ENCODE measurements around the gene FMN1. TPM values are rescaled to one million over a fixed set of nuclear protein-coding genes. Genes with fewer than 3 reads are reported as not detected.

The FMN1 gene
- total and polyA plus RNA-seq, 10 of the 15 experiments (the other 5 are each of a cell fraction or from before 2014, with no cell fraction given), result 0.05 to 0.16 (median 0.08) TPM; not detected in 4

DNA sequence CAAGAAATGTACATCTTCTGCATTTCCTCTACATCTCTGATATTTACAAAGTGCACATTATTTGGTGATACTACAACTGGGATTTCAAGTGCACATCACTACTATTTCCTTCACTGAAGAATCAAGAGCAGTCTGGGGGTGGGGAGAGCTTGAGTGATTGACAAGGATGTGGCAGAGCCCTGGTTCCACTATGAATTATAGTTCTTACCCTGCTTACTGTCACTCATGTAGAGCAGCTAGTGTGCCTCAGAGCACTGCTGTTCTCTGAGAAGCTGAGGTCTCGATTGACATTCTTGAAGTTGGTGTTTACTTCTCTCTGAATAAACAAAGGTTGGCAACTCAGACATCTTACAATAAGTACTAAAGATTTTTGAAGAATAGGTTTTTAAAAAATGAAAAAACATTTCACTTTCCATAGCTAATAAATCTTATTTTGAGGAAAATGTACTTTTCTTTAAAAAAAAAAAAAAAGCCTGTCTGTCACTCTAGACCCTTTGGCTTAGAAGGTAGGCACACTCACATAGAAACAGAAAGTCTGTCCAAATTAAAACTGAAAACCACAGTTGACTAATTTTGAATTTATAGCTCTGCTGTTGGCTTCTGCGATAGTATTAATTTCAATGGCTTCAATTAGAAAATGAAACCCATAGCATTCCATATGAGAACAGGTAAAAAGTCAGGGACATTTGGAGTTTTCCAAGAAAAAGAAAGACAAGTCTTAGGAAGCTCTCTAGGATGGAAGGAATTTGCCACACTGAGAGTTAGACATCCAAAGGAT lies 471.2 kb downstream of the FMN1 start (continued):
- TF ChIP-seq, protein P1, sequence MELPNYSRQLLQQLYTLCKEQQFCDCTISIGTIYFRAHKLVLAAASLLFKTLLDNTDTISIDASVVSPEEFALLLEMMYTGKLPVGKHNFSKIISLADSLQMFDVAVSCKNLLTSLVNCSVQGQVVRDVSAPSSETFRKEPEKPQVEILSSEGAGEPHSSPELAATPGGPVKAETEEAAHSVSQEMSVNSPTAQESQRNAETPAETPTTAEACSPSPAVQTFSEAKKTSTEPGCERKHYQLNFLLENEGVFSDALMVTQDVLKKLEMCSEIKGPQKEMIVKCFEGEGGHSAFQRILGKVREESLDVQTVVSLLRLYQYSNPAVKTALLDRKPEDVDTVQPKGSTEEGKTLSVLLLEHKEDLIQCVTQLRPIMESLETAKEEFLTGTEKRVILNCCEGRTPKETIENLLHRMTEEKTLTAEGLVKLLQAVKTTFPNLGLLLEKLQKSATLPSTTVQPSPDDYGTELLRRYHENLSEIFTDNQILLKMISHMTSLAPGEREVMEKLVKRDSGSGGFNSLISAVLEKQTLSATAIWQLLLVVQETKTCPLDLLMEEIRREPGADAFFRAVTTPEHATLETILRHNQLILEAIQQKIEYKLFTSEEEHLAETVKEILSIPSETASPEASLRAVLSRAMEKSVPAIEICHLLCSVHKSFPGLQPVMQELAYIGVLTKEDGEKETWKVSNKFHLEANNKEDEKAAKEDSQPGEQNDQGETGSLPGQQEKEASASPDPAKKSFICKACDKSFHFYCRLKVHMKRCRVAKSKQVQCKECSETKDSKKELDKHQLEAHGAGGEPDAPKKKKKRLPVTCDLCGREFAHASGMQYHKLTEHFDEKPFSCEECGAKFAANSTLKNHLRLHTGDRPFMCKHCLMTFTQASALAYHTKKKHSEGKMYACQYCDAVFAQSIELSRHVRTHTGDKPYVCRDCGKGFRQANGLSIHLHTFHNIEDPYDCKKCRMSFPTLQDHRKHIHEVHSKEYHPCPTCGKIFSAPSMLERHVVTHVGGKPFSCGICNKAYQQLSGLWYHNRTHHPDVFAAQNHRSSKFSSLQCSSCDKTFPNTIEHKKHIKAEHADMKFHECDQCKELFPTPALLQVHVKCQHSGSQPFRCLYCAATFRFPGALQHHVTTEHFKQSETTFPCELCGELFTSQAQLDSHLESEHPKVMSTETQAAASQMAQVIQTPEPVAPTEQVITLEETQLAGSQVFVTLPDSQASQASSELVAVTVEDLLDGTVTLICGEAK (IDR thresholded peaks at IDR 0.05; ENCODE audit: borderline replicate concordance), result no peak
- TF ChIP-seq SMAD5 (IDR thresholded peaks at IDR 0.05; ENCODE audit: low read depth) (no peak), ZSCAN29 (IDR thresholded peaks at IDR 0.05) (no peak), SUPT20H (IDR thresholded peaks at IDR 0.05; ENCODE audit: borderline replicate concordance, control insufficient read depth, low read depth, low read length) (no peak), EGR1 (IDR thresholded peaks at IDR 0.05; ENCODE audit: borderline replicate concordance in 1 of 2, low read depth in 2 of 2, low read length in 2 of 2) (no peak), ZNF622 (IDR thresholded peaks at IDR 0.05) (no peak), SMAD1 (IDR thresholded peaks at IDR 0.05; ENCODE audit: low read depth, partially characterized antibody) (no peak), IKZF1 (conservative IDR thresholded peaks at IDR 0.05) (0 out of 2 replicates have a peak, but pooled peaks have one; percentile 35), TCF3 (IDR thresholded peaks at IDR 0.05; ENCODE audit: borderline replicate concordance, insufficient read depth, low read depth, low read length) (no peak), NBN (IDR thresholded peaks at IDR 0.05) (no peak), RAD51 (IDR thresholded peaks at IDR 0.05) (no peak), NRF1 (conservative IDR thresholded peaks at IDR 0.05; ENCODE audit: low read depth, low read length) (no peak)
- TF ChIP-seq, protein P2, sequence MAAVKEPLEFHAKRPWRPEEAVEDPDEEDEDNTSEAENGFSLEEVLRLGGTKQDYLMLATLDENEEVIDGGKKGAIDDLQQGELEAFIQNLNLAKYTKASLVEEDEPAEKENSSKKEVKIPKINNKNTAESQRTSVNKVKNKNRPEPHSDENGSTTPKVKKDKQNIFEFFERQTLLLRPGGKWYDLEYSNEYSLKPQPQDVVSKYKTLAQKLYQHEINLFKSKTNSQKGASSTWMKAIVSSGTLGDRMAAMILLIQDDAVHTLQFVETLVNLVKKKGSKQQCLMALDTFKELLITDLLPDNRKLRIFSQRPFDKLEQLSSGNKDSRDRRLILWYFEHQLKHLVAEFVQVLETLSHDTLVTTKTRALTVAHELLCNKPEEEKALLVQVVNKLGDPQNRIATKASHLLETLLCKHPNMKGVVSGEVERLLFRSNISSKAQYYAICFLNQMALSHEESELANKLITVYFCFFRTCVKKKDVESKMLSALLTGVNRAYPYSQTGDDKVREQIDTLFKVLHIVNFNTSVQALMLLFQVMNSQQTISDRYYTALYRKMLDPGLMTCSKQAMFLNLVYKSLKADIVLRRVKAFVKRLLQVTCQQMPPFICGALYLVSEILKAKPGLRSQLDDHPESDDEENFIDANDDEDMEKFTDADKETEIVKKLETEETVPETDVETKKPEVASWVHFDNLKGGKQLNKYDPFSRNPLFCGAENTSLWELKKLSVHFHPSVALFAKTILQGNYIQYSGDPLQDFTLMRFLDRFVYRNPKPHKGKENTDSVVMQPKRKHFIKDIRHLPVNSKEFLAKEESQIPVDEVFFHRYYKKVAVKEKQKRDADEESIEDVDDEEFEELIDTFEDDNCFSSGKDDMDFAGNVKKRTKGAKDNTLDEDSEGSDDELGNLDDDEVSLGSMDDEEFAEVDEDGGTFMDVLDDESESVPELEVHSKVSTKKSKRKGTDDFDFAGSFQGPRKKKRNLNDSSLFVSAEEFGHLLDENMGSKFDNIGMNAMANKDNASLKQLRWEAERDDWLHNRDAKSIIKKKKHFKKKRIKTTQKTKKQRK (IDR thresholded peaks at IDR 0.05; ENCODE audit: low read depth, low read length), result no peak
- TF ChIP-seq, protein P3, sequence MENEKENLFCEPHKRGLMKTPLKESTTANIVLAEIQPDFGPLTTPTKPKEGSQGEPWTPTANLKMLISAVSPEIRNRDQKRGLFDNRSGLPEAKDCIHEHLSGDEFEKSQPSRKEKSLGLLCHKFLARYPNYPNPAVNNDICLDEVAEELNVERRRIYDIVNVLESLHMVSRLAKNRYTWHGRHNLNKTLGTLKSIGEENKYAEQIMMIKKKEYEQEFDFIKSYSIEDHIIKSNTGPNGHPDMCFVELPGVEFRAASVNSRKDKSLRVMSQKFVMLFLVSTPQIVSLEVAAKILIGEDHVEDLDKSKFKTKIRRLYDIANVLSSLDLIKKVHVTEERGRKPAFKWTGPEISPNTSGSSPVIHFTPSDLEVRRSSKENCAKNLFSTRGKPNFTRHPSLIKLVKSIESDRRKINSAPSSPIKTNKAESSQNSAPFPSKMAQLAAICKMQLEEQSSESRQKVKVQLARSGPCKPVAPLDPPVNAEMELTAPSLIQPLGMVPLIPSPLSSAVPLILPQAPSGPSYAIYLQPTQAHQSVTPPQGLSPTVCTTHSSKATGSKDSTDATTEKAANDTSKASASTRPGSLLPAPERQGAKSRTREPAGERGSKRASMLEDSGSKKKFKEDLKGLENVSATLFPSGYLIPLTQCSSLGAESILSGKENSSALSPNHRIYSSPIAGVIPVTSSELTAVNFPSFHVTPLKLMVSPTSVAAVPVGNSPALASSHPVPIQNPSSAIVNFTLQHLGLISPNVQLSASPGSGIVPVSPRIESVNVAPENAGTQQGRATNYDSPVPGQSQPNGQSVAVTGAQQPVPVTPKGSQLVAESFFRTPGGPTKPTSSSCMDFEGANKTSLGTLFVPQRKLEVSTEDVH (IDR thresholded peaks at IDR 0.05; ENCODE audit: low read depth, partially characterized antibody), result no peak
- TF ChIP-seq, protein P4, sequence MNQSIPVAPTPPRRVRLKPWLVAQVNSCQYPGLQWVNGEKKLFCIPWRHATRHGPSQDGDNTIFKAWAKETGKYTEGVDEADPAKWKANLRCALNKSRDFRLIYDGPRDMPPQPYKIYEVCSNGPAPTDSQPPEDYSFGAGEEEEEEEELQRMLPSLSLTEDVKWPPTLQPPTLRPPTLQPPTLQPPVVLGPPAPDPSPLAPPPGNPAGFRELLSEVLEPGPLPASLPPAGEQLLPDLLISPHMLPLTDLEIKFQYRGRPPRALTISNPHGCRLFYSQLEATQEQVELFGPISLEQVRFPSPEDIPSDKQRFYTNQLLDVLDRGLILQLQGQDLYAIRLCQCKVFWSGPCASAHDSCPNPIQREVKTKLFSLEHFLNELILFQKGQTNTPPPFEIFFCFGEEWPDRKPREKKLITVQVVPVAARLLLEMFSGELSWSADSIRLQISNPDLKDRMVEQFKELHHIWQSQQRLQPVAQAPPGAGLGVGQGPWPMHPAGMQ (IDR thresholded peaks at IDR 0.05; ENCODE audit: borderline replicate concordance), result no peak

Data from GM12878 (cell line).